GM23338 (cell line): ENCODE results near the gene CYP1B1. TPM values are rescaled to one million over a fixed set of nuclear protein-coding genes. Genes with fewer than 3 reads are reported as not detected.

Experiments
- ATAC-seq: fragments of 200-7000 bp; cut with Tn5 transposase; 3 replicates; pipeline ENCODE4 v1.9.1; 2020
- DNase-seq: peaks from one replicate; pipeline ENCODE4 v3.0.0-alpha.2; 2015; ENCODE audit warnings: low spot score
- H2AFZ ChIP-seq: fragments of 200-600 bp; sonication (generic); 2 replicates; pipeline ENCODE4 v1.8.0; 2016; ENCODE audit warnings: antibody characterized with exemption, mild to moderate bottlenecking, moderate library complexity
- H3F3A ChIP-seq: fragments of 200-600 bp; sonication (generic); replicated peaks from 2 replicates; pipeline ENCODE4 v1.8.0; 2017; ENCODE audit warnings: antibody characterized with exemption, mixed run types, low read depth
- H3K27ac ChIP-seq: fragments of 200-600 bp; sonication (generic); 2 replicates; pipeline ENCODE4 v1.6.1; 2016; ENCODE audit warnings: low read depth
- H3K27me3 ChIP-seq: fragments of 200-600 bp; sonication (generic); 2 replicates; pipeline ENCODE4 v1.8.0; 2016; ENCODE audit warnings: mild to moderate bottlenecking, mixed run types, moderate library complexity; ENCODE audit not compliant: insufficient read depth
- H3K36me3 ChIP-seq: fragments of 200-600 bp; sonication (generic); 2 replicates; pipeline ENCODE4 v1.8.0; 2016; ENCODE audit warnings: mild to moderate bottlenecking; ENCODE audit not compliant: insufficient read depth
- H3K4me1 ChIP-seq: fragments of 200-600 bp; sonication (generic); 2 replicates; pipeline ENCODE4 v1.8.0; 2016; ENCODE audit warnings: mild to moderate bottlenecking, moderate library complexity; ENCODE audit not compliant: insufficient read depth
- H3K4me2 ChIP-seq: fragments of 200-600 bp; sonication (generic); 2 replicates; pipeline ENCODE4 v1.7.1; 2017; ENCODE audit warnings: mixed run types
- H3K4me3 ChIP-seq: fragments of 200-600 bp; sonication (generic); 2 replicates; pipeline ENCODE4 v1.6.1; 2016; ENCODE audit warnings: mixed run types
- H3K79me2 ChIP-seq: fragments of 200-600 bp; sonication (generic); replicated peaks from 2 replicates; pipeline ENCODE4 v1.8.0; 2017; ENCODE audit warnings: mild to moderate bottlenecking; ENCODE audit not compliant: insufficient read depth
- H3K9me2 ChIP-seq: fragments of 200-600 bp; sonication (generic); 2 replicates; pipeline ENCODE4 v1.8.0; 2017; ENCODE audit not compliant: insufficient read depth
- H4K20me1 ChIP-seq: fragments of 200-600 bp; sonication (generic); replicated peaks from 2 replicates; pipeline ENCODE4 v1.8.0; 2017; ENCODE audit warnings: mild to moderate bottlenecking; ENCODE audit not compliant: insufficient read depth
- H3K27ac Mint-ChIP-seq: 2 replicates; pipeline ENCODE4 v1.8.0; 2020; ENCODE audit warnings: inconsistent platforms, mild to moderate bottlenecking, moderate library complexity, mixed read lengths
- H3K27me3 Mint-ChIP-seq: 3 replicates; pipeline ENCODE4 v1.8.0; 2022; ENCODE audit warnings: low read depth, mild to moderate bottlenecking, moderate library complexity, mixed read lengths, inconsistent platforms; ENCODE audit not compliant: insufficient read depth, poor library complexity
- H3K36me3 Mint-ChIP-seq: 3 replicates; pipeline ENCODE4 v1.8.0; 2021; ENCODE audit warnings: low read depth, mild to moderate bottlenecking, inconsistent platforms, moderate library complexity, mixed read lengths
- H3K4me1 Mint-ChIP-seq: 3 replicates; pipeline ENCODE4 v1.8.0; 2020; ENCODE audit warnings: mild to moderate bottlenecking, inconsistent platforms, mixed read lengths
- H3K4me3 Mint-ChIP-seq: 3 replicates; pipeline ENCODE4 v1.8.0; 2021; ENCODE audit warnings: moderate library complexity, mild to moderate bottlenecking, inconsistent platforms, mixed read lengths
- H3K9me3 Mint-ChIP-seq: 3 replicates; pipeline ENCODE4 v1.8.0; 2020; ENCODE audit warnings: moderate library complexity, mild to moderate bottlenecking, inconsistent platforms, mixed read lengths
- CREB1 ChIP-seq: fragments of 250-450 bp; sonication (Bioruptor Pico); IDR thresholded peaks from 2 replicates; pipeline ENCODE4 v1.5.0; 2020; ENCODE audit warnings: low read depth, mild to moderate bottlenecking, moderate library complexity
- CTCF ChIP-seq, 2 experiments: fragments of 200-600 bp in 1 of 2; sonication (generic) in 1 of 2; conservative IDR thresholded peaks; 2 replicates each; pipeline versions ENCODE4 v1.5.1 to v1.6.1; 2016 to 2017; ENCODE audit warnings: antibody characterized with exemption in 2 of 2, low read depth in 2 of 2, mild to moderate bottlenecking in 2 of 2, moderate library complexity in 1 of 2
- EZH2 ChIP-seq: fragments of 200-600 bp; sonication (generic); IDR thresholded peaks from one replicate; pipeline ENCODE4 v1.8.0; 2017; ENCODE audit warnings: antibody characterized with exemption, mild to moderate bottlenecking, low read depth; ENCODE audit not compliant: unreplicated experiment
- EZH2phosphoT487 ChIP-seq: fragments of 200-600 bp; sonication (generic); IDR thresholded peaks from one replicate; pipeline ENCODE4 v1.8.1; 2018; ENCODE audit warnings: antibody characterized with exemption; ENCODE audit not compliant: unreplicated experiment
- NANOG ChIP-seq: IDR thresholded peaks from 2 replicates; pipeline ENCODE4 v1.6.1; 2016; ENCODE audit warnings: antibody characterized with exemption, borderline replicate concordance
- REST ChIP-seq: IDR thresholded peaks from one replicate; pipeline ENCODE4 v1.6.1; 2018; ENCODE audit warnings: antibody characterized with exemption; ENCODE audit not compliant: unreplicated experiment
- ZNF114 ChIP-seq: fragments of 250-450 bp; sonication (Bioruptor Pico); IDR thresholded peaks from 2 replicates; pipeline ENCODE4 v1.5.0; 2020; ENCODE audit warnings: mild to moderate bottlenecking, moderate library complexity
- ZNF331 ChIP-seq: fragments of 250-450 bp; sonication (Bioruptor Pico); IDR thresholded peaks from 2 replicates; pipeline ENCODE4 v1.5.0; 2020; ENCODE audit warnings: low read depth, mild to moderate bottlenecking, moderate library complexity
- polyA plus RNA-seq: library from polyadenylated mRNA; unstranded; fragments of >200 nt; fragmentation: Nextera tagmentation; extraction: Ambion mirVana; gene quantifications from 2 replicates; pipeline ENCODE4 v1.2.1, GENCODE V29; 2016
- total RNA-seq: library from RNA; depleted of rRNA; stranded (reverse); fragments of >200 nt; shearing (Covaris generic); gene quantifications from 2 replicates; pipeline ENCODE4 v1.2.3, GENCODE V29; 2014
- TF ChIP-seq, protein P1 (sequence below): IDR thresholded peaks from 2 replicates; pipeline ENCODE4 v1.6.1; 2016; ENCODE audit warnings: antibody characterized with exemption

The CYP1B1 gene
- total and polyA plus RNA-seq, 2 experiments from 2014 or later: 3.3 to 6.2 TPM

GRCh38 chr2:38064801-38065501 lies 11.0 kb downstream of the CYP1B1 start (continued):
- TF ChIP-seq REST: no peak
- TF ChIP-seq, protein P1, sequence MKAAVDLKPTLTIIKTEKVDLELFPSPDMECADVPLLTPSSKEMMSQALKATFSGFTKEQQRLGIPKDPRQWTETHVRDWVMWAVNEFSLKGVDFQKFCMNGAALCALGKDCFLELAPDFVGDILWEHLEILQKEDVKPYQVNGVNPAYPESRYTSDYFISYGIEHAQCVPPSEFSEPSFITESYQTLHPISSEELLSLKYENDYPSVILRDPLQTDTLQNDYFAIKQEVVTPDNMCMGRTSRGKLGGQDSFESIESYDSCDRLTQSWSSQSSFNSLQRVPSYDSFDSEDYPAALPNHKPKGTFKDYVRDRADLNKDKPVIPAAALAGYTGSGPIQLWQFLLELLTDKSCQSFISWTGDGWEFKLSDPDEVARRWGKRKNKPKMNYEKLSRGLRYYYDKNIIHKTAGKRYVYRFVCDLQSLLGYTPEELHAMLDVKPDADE: no peak
- TF ChIP-seq EZH2: no peak
- no peak for TF ChIP-seq CTCF (conservative IDR thresholded peaks at IDR 0.05; ENCODE audit: low read depth in 2 of 2)
- no peak for TF ChIP-seq ZNF114 (CRISPR knock-in tag)
- TF ChIP-seq ZNF331 (CRISPR knock-in tag): no peak
- TF ChIP-seq NANOG: no peak

- no peak overlapping the region for H3K27ac ChIP-seq
- no peaks in the 10 kb centered on the region for H3K36me3 ChIP-seq
- no peaks in the 10 kb centered on the region for H4K20me1 ChIP-seq
- no peak overlapping the region for H3K4me3 ChIP-seq
- no peaks in the 10 kb centered on the region for H3K79me2 ChIP-seq
- no peak overlapping the region for H3K4me2 ChIP-seq
- Mint-ChIP-seq H3K4me3 (no peak overlapping the region), H3K4me1 (no peaks in the 10 kb centered on the region; the same call in 2 of the 3 replicates), H3K36me3 (no peaks in the 10 kb centered on the region), H3K9me3 (no peaks in the 10 kb centered on the region), H3K27me3 (no peaks in the 10 kb centered on the region), H3K27ac (no peak overlapping the region)
- no peaks in the 10 kb centered on the region for H3K27me3 ChIP-seq
- ATAC-seq: no peak
- no peak for TF ChIP-seq NANOG
- TF ChIP-seq EZH2: no peak
- TF ChIP-seq ZNF114 (CRISPR knock-in tag): no peak
- TF ChIP-seq EZH2phosphoT487: no peak
- no peak for TF ChIP-seq CREB1 (CRISPR knock-in tag)
- peak overlapping the region; percentile 69; the same call in 1 of the 2 replicates for H2AFZ ChIP-seq
- H3K9me2 ChIP-seq: no peaks in the 10 kb centered on the region
- no peaks in the 10 kb centered on the region for H3K4me1 ChIP-seq
- DNase-seq: no peak
- H3F3A ChIP-seq: no peaks in the 10 kb centered on the region
These were observed 15.5 kb downstream of the CYP1B1 start for GRCh38 chr2:38060236-38061018.
